Suppressor macrophage treated with lipopolysaccharide for 4 hours (primary cell): ENCODE data around the gene ACTRT2.

Experiments
- DNase-seq: peaks from one replicate; pipeline ENCODE4 v3.0.0-alpha.2; 2020

ACTRT2 gene

GRCh38 chr1:3021233-3021671 lies at the start of gene ACTRT2:
ACTRT2 (plus strand) TSS chr1:3021467; CDS start chr1:3021687, 220 bp downstream.
- no peak for DNase-seq

- DNase-seq = no peak
These were observed 49.7 kb upstream of the ACTRT2 start for GRCh38 chr1:2971609-2972008.

- DNase-seq = no peak
These were observed 49.0 kb upstream of the ACTRT2 start for GRCh38 chr1:2972011-2972878.

GRCh38 chr1:2972879-2973575 lies 48.2 kb upstream of the ACTRT2 start:
- no peak for DNase-seq

GRCh38 chr1:2973601-2974593 lies 47.4 kb upstream of the ACTRT2 start:
- DNase-seq = no peak

- DNase-seq = no peak
These were observed 46.5 kb upstream of the ACTRT2 start for GRCh38 chr1:2974701-2975301.

GRCh38 chr1:2975466-2976179 lies 45.6 kb upstream of the ACTRT2 start:
- DNase-seq = no peak

- DNase-seq = no peak
These were observed 45.1 kb upstream of the ACTRT2 start for GRCh38 chr1:2976180-2976562.

GRCh38 chr1:2977886-2978611 lies 43.2 kb upstream of the ACTRT2 start:
- no peak for DNase-seq

GRCh38 chr1:2978691-2979190 lies 42.5 kb upstream of the ACTRT2 start:
- DNase-seq = no peak

- DNase-seq = no peak
These were observed 41.8 kb upstream of the ACTRT2 start for GRCh38 chr1:2979191-2980072.

- DNase-seq = no peak
These were observed 41.0 kb upstream of the ACTRT2 start for GRCh38 chr1:2980073-2980791.

- no peak for DNase-seq
These were observed 40.4 kb upstream of the ACTRT2 start for GRCh38 chr1:2980849-2981248.

GRCh38 chr1:2981388-2981787 lies 39.9 kb upstream of the ACTRT2 start:
- DNase-seq = no peak

- no peak for DNase-seq
These were observed 39.2 kb upstream of the ACTRT2 start for GRCh38 chr1:2981981-2982614.

- no peak for DNase-seq
These were observed 38.5 kb upstream of the ACTRT2 start for GRCh38 chr1:2982615-2983318.

GRCh38 chr1:2983319-2983705 lies 38.0 kb upstream of the ACTRT2 start:
- no peak for DNase-seq
